Measurements from ENCODE around the gene NFU1. TPM values are rescaled to one million over a fixed set of nuclear protein-coding genes. Genes with fewer than 3 reads are reported as not detected.
"Not testable (repeated sequence)": the region's sequence is repeated elsewhere in the genome, so short reads cannot be mapped to it uniquely, and the experiment has no call there.

NFU1 gene
- total RNA-seq, 2 experiments from 2014 or later = 24.4 to 30.7 TPM

- H3K27ac Mint-ChIP-seq = peak overlapping the region; percentile 96
- H3K4me1 Mint-ChIP-seq = peaks cover 31% of the 10 kb centered on the region
- no peaks in the 10 kb centered on the region for H3K27me3 Mint-ChIP-seq
- H3K36me3 Mint-ChIP-seq (ENCODE audit: low read depth) = peaks cover 5% of the 10 kb centered on the region
- ChIA-PET POLR2A (interaction anchor here (1.2 to 2.5 kb wide), 2 partner anchors 52 to 131 kb away, joined by 3 to 33 read pairs; partner anchors contain the start of gene GFPT1), CTCF (interaction anchor here (1.8 to 2.8 kb wide), 3 partner anchors 61 to 127 kb away, joined by 4 to 38 read pairs (median 7); no protein-coding TSS in a partner anchor)
- peak overlapping the region; percentile 5 for H3K4me3 Mint-ChIP-seq
- DNase-seq = no peak
- H3K9me3 Mint-ChIP-seq = peaks cover 8% of the 10 kb centered on the region
Observed at GRCh38 chr2:69438580-69438979, 1.3 kb upstream of the NFU1 start.

- CTCF ChIA-PET = interaction anchor here (0.6 to 2.8 kb wide), 27 partner anchors 15 to 856 kb away, joined by 3 to 38 read pairs (median 4); partner anchors contain the start of genes C2orf42 and SNRPG
- DNase-seq = no peak
- H3K36me3 Mint-ChIP-seq (ENCODE audit: low read depth) = peaks cover 5% of the 10 kb centered on the region
- POLR2A ChIA-PET = interaction anchor here (0.8 to 2.5 kb wide), 31 partner anchors 9 to 855 kb away, joined by 3 to 33 read pairs (median 4); partner anchors contain the start of genes AAK1, ANXA4, C2orf42 and GFPT1
- H3K4me3 Mint-ChIP-seq = peak overlapping the region; percentile 94
- H3K27ac Mint-ChIP-seq = peak overlapping the region; percentile 96
- H3K27me3 Mint-ChIP-seq = no peaks in the 10 kb centered on the region
- H3K9me3 Mint-ChIP-seq = peaks cover 8% of the 10 kb centered on the region
- H3K4me1 Mint-ChIP-seq = peaks cover 31% of the 10 kb centered on the region
Observed at GRCh38 chr2:69437751-69438154, 518 bp upstream of the NFU1 start.

DNA sequence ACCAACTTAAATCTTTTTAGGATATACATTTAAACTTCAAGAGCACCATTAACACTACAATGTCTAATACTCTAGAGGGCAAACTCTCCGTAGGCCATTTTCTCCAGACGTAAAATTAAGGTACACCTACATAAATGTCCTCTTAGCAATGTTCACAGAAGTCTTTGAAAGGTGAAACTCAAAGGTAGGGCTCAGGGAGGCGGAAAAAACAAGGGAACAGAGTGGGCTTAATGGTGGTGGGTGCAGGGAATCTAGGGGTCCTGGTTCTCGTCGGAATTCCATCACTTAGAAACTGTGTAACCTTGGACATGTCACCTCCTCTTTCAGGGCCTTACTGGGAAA, 668 bp downstream of the NFU1 start:
- Mint-ChIP-seq H3K4me3 (peak overlapping the region; percentile 94), H3K27me3 (no peaks in the 10 kb centered on the region), H3K9me3 (peaks cover 8% of the 10 kb centered on the region), H3K27ac (peak overlapping the region; percentile 96), H3K4me1 (peaks cover 33% of the 10 kb centered on the region), H3K36me3 (ENCODE audit: low read depth) (peaks cover 8% of the 10 kb centered on the region)
- POLR2A ChIA-PET = interaction anchor here (0.6 to 2.5 kb wide), 28 partner anchors 14 to 857 kb away, joined by 3 to 33 read pairs (median 4); partner anchors contain the start of genes AAK1, ANXA4, C2orf42 and GFPT1
- no peak for DNase-seq
- CTCF ChIA-PET = interaction anchor here (0.7 to 2.8 kb wide), 28 partner anchors 10 to 857 kb away, joined by 3 to 38 read pairs (median 4); partner anchors contain the start of genes C2orf42 and SNRPG

GRCh38 chr2:69434753-69435152, 2.5 kb downstream of the NFU1 start:
- POLR2A ChIA-PET = no interaction called here
- no peak for DNase-seq
- CTCF ChIA-PET = no interaction called here
- Mint-ChIP-seq H3K4me3 (no peak overlapping the region), H3K36me3 (ENCODE audit: low read depth) (peaks cover 8% of the 10 kb centered on the region), H3K4me1 (peaks cover 33% of the 10 kb centered on the region), H3K27me3 (no peaks in the 10 kb centered on the region), H3K27ac (no peak overlapping the region), H3K9me3 (peaks cover 8% of the 10 kb centered on the region)

DNA sequence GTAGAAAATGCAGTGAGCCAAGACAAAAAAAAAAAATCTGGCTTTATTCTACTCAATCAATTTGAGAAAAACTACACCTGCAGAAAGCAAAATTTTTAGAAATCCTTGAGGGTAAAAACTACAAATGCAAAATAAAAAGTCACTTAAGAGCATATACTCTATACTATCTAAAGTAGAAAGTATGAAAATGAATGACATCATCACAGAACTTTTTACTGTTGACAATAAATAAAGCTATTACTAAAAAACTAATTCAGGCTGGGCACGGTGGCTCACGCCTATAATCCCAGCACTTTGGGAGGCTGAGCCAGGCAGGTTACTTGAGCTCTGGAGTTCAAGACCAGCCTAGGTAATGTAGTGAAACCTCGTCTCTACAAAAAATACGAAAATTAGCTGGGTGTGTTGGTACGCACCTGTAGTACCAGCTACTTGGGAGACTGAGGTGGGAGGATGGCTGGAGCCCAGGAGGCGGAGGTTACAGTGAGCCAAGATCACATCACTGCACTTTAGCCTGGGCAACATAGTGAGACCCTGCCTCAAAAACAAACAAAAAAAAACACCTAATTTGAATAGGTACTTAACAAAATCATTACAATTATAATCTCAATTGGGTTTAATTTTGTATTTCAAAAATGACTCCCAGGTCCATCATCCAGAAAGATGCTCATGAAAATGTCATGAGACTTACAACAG, 7.6 kb downstream of the NFU1 start:
- POLR2A ChIA-PET = interaction anchor here (0.7 kb wide), 1 partner anchor 12 kb away, joined by 4 read pairs; no protein-coding TSS in a partner anchor

GRCh38 chr2:69428981-69429380, 8.3 kb downstream of the NFU1 start:
- H3K27me3 Mint-ChIP-seq = no peaks in the 10 kb centered on the region
- H3K36me3 Mint-ChIP-seq (ENCODE audit: low read depth) = peaks cover 11% of the 10 kb centered on the region
- ChIA-PET CTCF (no interaction called here), POLR2A (interaction anchor here (0.9 to 1.3 kb wide), 2 partner anchors 9 to 486 kb away, joined by 3 read pairs; partner anchors contain the start of genes MXD1 and NFU1)
- DNase-seq = no peak
- H3K9me3 Mint-ChIP-seq = no peaks in the 10 kb centered on the region
- peaks cover 3% of the 10 kb centered on the region for H3K4me1 Mint-ChIP-seq
- H3K4me3 Mint-ChIP-seq = no peak overlapping the region
- no peak overlapping the region for H3K27ac Mint-ChIP-seq

More for the DNA sequence above, 7.6 kb downstream of the NFU1 start:
- CTCF ChIA-PET = no interaction called here
- Mint-ChIP-seq H3K9me3 (no peaks in the 10 kb centered on the region), H3K27ac (no peak overlapping the region), H3K36me3 (ENCODE audit: low read depth) (peaks cover 11% of the 10 kb centered on the region), H3K4me3 (no peak overlapping the region), H3K4me1 (peaks cover 5% of the 10 kb centered on the region), H3K27me3 (no peaks in the 10 kb centered on the region)
- no peak for DNase-seq

GRCh38 chr2:69424419-69424818, 12.8 kb downstream of the NFU1 start:
- CTCF ChIA-PET = interaction anchor here (0.7 kb wide), 1 partner anchor 192 kb away, joined by 3 read pairs; no protein-coding TSS in a partner anchor
- no peaks in the 10 kb centered on the region for H3K9me3 Mint-ChIP-seq

GRCh38 chr2:69422198-69422597, 15.0 kb downstream of the NFU1 start:
- no peak for DNase-seq
- H3K4me1 Mint-ChIP-seq = no peaks in the 10 kb centered on the region
- H3K4me3 Mint-ChIP-seq = no peak overlapping the region
- peaks cover 14% of the 10 kb centered on the region for H3K36me3 Mint-ChIP-seq (ENCODE audit: low read depth)
- CTCF ChIA-PET = interaction anchor here (0.6 kb wide), 1 partner anchor 1233 kb away, joined by 3 read pairs; no protein-coding TSS in a partner anchor
- no peaks in the 10 kb centered on the region for H3K27me3 Mint-ChIP-seq
- POLR2A ChIA-PET = no interaction called here
- H3K27ac Mint-ChIP-seq = no peak overlapping the region
- no peaks in the 10 kb centered on the region for H3K9me3 Mint-ChIP-seq

More at GRCh38 chr2:69424419-69424818, 12.8 kb downstream of the NFU1 start:
- DNase-seq = no peak
- Mint-ChIP-seq H3K4me1 (no peaks in the 10 kb centered on the region), H3K4me3 (no peak overlapping the region), H3K27me3 (no peaks in the 10 kb centered on the region), H3K36me3 (ENCODE audit: low read depth) (peaks cover 18% of the 10 kb centered on the region), H3K27ac (no peak overlapping the region)
- POLR2A ChIA-PET = no interaction called here

DNA sequence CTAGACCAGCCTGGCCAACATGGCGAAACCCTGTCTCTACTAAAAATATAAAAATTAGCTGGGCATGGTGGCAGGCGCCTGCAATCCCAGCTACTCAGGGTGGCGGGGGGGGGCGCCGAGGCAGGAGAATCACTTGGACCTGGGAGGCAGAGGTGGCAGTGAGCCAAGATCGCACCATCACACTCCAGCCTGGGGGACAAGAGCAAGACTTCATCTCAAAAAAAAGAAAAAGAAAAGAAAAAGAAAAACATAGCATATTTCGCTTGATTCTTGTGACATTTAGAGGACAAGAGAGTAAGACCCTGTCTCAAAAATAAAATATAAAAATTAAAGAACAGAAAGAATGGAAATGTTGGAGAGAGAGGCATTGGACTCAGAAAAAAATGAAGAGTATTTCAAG, 18.1 kb downstream of the NFU1 start:
- H3K9me3 Mint-ChIP-seq, POLR2A ChIA-PET, H3K27me3 Mint-ChIP-seq, DNase-seq, H3K27ac Mint-ChIP-seq, H3K4me1 Mint-ChIP-seq, H3K4me3 Mint-ChIP-seq: not testable (repeated sequence)
- CTCF ChIA-PET = interaction anchor here (1.3 kb wide), 1 partner anchor 44 kb away, joined by 4 read pairs; no protein-coding TSS in a partner anchor
- H3K36me3 Mint-ChIP-seq (ENCODE audit: low read depth) = peaks cover 17% of the 10 kb centered on the region

DNA sequence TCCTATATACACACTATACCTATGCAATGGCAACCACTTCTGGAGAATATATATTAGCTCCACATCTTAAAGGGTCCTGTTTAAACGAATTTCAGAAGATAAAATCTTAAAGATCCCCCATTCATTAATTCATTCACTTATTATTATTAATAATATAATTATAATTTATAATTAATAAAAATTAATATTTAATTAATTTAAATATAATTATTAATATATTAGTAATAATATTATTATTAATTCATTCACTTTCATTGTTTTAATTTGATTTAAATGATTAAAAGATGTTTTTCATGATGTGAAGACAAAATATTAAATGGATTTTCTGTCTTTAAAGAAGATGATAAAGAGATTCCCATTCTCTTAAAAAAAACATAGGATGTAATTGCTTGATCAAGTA, 21.1 kb downstream of the NFU1 start:
- no peak for DNase-seq
- Mint-ChIP-seq H3K9me3 (no peaks in the 10 kb centered on the region), H3K36me3 (ENCODE audit: low read depth) (peaks cover 13% of the 10 kb centered on the region), H3K4me3 (no peak overlapping the region), H3K27ac (no peak overlapping the region), H3K4me1 (no peaks in the 10 kb centered on the region), H3K27me3 (no peaks in the 10 kb centered on the region)
- ChIA-PET CTCF (no interaction called here), POLR2A (no interaction called here)

DNA sequence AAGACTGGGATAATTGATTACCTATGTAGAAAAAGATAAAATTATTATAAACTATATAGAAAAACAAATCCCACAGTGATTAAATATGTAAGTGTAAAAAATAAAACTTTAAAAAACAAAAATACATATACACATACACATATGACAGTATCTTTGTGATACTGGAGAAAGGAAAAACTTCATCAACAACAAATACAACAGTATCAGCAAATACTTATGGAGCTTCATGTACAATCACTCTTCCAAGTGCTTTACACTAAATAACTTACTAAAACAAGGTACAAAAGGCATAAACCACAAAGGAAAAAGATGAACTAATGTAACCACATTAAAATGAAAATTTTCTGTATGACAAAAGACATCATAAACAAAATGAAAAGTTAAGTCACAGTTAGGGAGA, 26.1 kb downstream of the NFU1 start:
- POLR2A ChIA-PET = no interaction called here
- CTCF ChIA-PET = no interaction called here
- H3K9me3 Mint-ChIP-seq = no peaks in the 10 kb centered on the region
- no peaks in the 10 kb centered on the region for H3K27me3 Mint-ChIP-seq
- H3K4me3 Mint-ChIP-seq = no peak overlapping the region
- H3K36me3 Mint-ChIP-seq (ENCODE audit: low read depth) = peaks cover 18% of the 10 kb centered on the region
- no peak for DNase-seq
- H3K4me1 Mint-ChIP-seq = peaks cover 6% of the 10 kb centered on the region
- no peak overlapping the region for H3K27ac Mint-ChIP-seq

- Mint-ChIP-seq H3K4me1 (peaks cover 3% of the 10 kb centered on the region), H3K9me3 (no peaks in the 10 kb centered on the region), H3K36me3 (ENCODE audit: low read depth) (peaks cover 34% of the 10 kb centered on the region), H3K4me3 (no peak overlapping the region), H3K27ac (no peak overlapping the region), H3K27me3 (no peaks in the 10 kb centered on the region)
- POLR2A ChIA-PET = no interaction called here
- no peak for DNase-seq
- CTCF ChIA-PET = no interaction called here
Observed at GRCh38 chr2:69405306-69405705, 31.9 kb downstream of the NFU1 start.

GRCh38 chr2:69400121-69400520, 37.1 kb downstream of the NFU1 start:
- ChIA-PET POLR2A (interaction anchor here (0.6 kb wide), 1 partner anchor 20 kb away, joined by 3 read pairs; no protein-coding TSS in a partner anchor), CTCF (interaction anchor here (0.6 to 1.0 kb wide), 2 partner anchors 14 to 37 kb away, joined by 3 to 4 read pairs; partner anchors contain the start of gene NFU1)
- Mint-ChIP-seq H3K27ac (no peak overlapping the region), H3K9me3 (no peaks in the 10 kb centered on the region), H3K36me3 (ENCODE audit: low read depth) (peaks cover 27% of the 10 kb centered on the region), H3K27me3 (no peaks in the 10 kb centered on the region), H3K4me3 (no peak overlapping the region), H3K4me1 (no peaks in the 10 kb centered on the region)
- no peak for DNase-seq
